DND-41 (cell line): Measurements from ENCODE around the gene MYH11.

ENCODE experiments used
- ATAC-seq: fragments of 200-7000 bp; cut with Tn5 transposase; 3 replicates; pipeline ENCODE4 v1.9.1; 2021; ENCODE audit warnings: low read depth; ENCODE audit not compliant: insufficient read depth
- DNase-seq: peaks from one replicate; pipeline ENCODE4 v3.0.0-alpha.2; 2020
- H2AFZ ChIP-seq: 2 replicates; pipeline ENCODE4 v1.6.0; 2012; ENCODE audit warnings: low read depth, low read length
- H3K27ac ChIP-seq: 2 replicates; pipeline ENCODE4 v1.5.1; 2012; ENCODE audit warnings: low read length, inconsistent platforms
- H3K27me3 ChIP-seq: fragments of 200-600 bp; sonication (generic); 2 replicates; pipeline ENCODE4 v1.6.0; 2012; ENCODE audit warnings: low read length, mild to moderate bottlenecking, inconsistent platforms; ENCODE audit not compliant: insufficient read depth, poor library complexity
- H3K36me3 ChIP-seq: 2 replicates; pipeline ENCODE4 v1.5.1; 2012; ENCODE audit warnings: low read length, inconsistent platforms; ENCODE audit not compliant: insufficient read depth
- H3K4me1 ChIP-seq: 2 replicates; pipeline ENCODE4 v1.5.1; 2012; ENCODE audit warnings: mild to moderate bottlenecking, low read length; ENCODE audit not compliant: insufficient read depth
- H3K4me2 ChIP-seq: 2 replicates; pipeline ENCODE4 v1.6.0; 2012; ENCODE audit warnings: mild to moderate bottlenecking, moderate library complexity, low read length, inconsistent platforms; ENCODE audit not compliant: insufficient read depth
- H3K4me3 ChIP-seq, 2 experiments: fragments of 200-600 bp in 1 of 2; shearing (Covaris generic) in 1 of 2; 2 replicates each; pipeline ENCODE4 v1.5.1; 2012 to 2016; ENCODE audit warnings: inconsistent platforms in 2 of 2, low read length in 2 of 2, mild to moderate bottlenecking in 2 of 2, low read depth in 1 of 2, moderate library complexity in 1 of 2
- H3K79me2 ChIP-seq: 2 replicates; pipeline ENCODE4 v1.6.0; 2012; ENCODE audit warnings: low read length, inconsistent platforms; ENCODE audit not compliant: insufficient read depth
- H3K9ac ChIP-seq: 2 replicates; pipeline ENCODE4 v1.6.0; 2012; ENCODE audit warnings: low read depth, mild to moderate bottlenecking, inconsistent platforms, low read length, moderate library complexity
- H3K9me3 ChIP-seq: 2 replicates; pipeline ENCODE4 v1.5.1; 2012; ENCODE audit warnings: low read length, moderate library complexity, mild to moderate bottlenecking, inconsistent platforms; ENCODE audit not compliant: insufficient read depth, severe bottlenecking
- H4K20me1 ChIP-seq: 2 replicates; pipeline ENCODE4 v1.6.0; 2012; ENCODE audit warnings: low read length; ENCODE audit not compliant: insufficient read depth
- CTCF ChIP-seq: IDR thresholded peaks from 2 replicates; pipeline ENCODE4 v1.5.1; 2012; ENCODE audit warnings: borderline replicate concordance, low read length, moderate library complexity, mild to moderate bottlenecking; ENCODE audit not compliant: poor library complexity, severe bottlenecking; ENCODE audit errors: extremely low read depth
- EZH2 ChIP-seq: IDR thresholded peaks from 3 replicates; pipeline ENCODE4 v1.6.1; 2012; ENCODE audit warnings: borderline replicate concordance, low read depth, mild to moderate bottlenecking, moderate library complexity, low read length, inconsistent platforms; ENCODE audit not compliant: severe bottlenecking

MYH11 gene

GRCh38 chr16:15856901-15857698 lies at the start of gene MYH11:
TSS of gene MYH11 (minus strand) at chr16:15857028. CDS start at chr16:15838252, 18,776 bp downstream.
- Histone ChIP-seq H3K9ac (no peak within 1 kb of the TSS), H3K4me2 (no peak within 1 kb of the TSS), H3K27me3 (peaks cover 3% of the 10 kb centered on the region), H2AFZ (no peak within 1 kb of the TSS), H3K27ac (no peak within 1 kb of the TSS), H3K9me3 (no peaks in the 10 kb centered on the region), H3K79me2 (no peaks in the 10 kb centered on the region), H3K36me3 (no peaks in the 10 kb centered on the region), H4K20me1 (no peaks in the 10 kb centered on the region), H3K4me3 (no peak within 1 kb of the TSS), H3K4me1 (no peaks in the 10 kb centered on the region)
- DNase-seq (peak; percentile 7), ATAC-seq (peak; percentile 12; the same call in 1 of the 3 replicates)
- TF ChIP-seq CTCF (no peak), EZH2 (no peak)

- H3K27ac ChIP-seq = no peak overlapping the region
- no peaks in the 10 kb centered on the region for H3K36me3 ChIP-seq
- no peak overlapping the region for H2AFZ ChIP-seq
- H3K4me3 ChIP-seq = no peak overlapping the region
- peaks cover 3% of the 10 kb centered on the region for H3K9me3 ChIP-seq
- DNase-seq (no peak), ATAC-seq (no peak)
- H3K9ac ChIP-seq = no peak overlapping the region
- no peaks in the 10 kb centered on the region for H3K27me3 ChIP-seq
- H4K20me1 ChIP-seq = no peaks in the 10 kb centered on the region
- H3K4me1 ChIP-seq = no peaks in the 10 kb centered on the region
- H3K4me2 ChIP-seq = no peak overlapping the region
- H3K79me2 ChIP-seq = no peaks in the 10 kb centered on the region
- TF ChIP-seq CTCF (no peak), EZH2 (no peak)
Observed at GRCh38 chr16:15906439-15906838, 49.6 kb upstream of the MYH11 start.

GRCh38 chr16:15903960-15904359 lies 47.1 kb upstream of the MYH11 start:
- ATAC-seq (no peak), DNase-seq (no peak)
- Histone ChIP-seq H4K20me1 (no peaks in the 10 kb centered on the region), H2AFZ (no peak overlapping the region), H3K27me3 (no peaks in the 10 kb centered on the region), H3K36me3 (no peaks in the 10 kb centered on the region), H3K4me1 (no peaks in the 10 kb centered on the region), H3K4me3 (no peak overlapping the region), H3K27ac (no peak overlapping the region), H3K9ac (no peak overlapping the region), H3K9me3 (peaks cover 3% of the 10 kb centered on the region), H3K4me2 (no peak overlapping the region), H3K79me2 (no peaks in the 10 kb centered on the region)
- TF ChIP-seq EZH2 (no peak), CTCF (no peak)
